MG63 (cell line): ENCODE measurements around the gene ARL4C. TPM values are rescaled to one million over a fixed set of nuclear protein-coding genes. Genes with fewer than 3 reads are reported as not detected.

Experiments
- DNase-seq: peaks from one replicate; pipeline ENCODE4 v3.0.0-alpha.2; 2020
- H3K27me3 ChIP-seq: fragments of 250-450 bp; sonication (Bioruptor Pico); 2 replicates; pipeline ENCODE4 v1.5.1; 2020; ENCODE audit warnings: mild to moderate bottlenecking, moderate library complexity
- H3K36me3 ChIP-seq: fragments of 250-450 bp; sonication (Bioruptor Pico); 2 replicates; pipeline ENCODE4 v1.5.1; 2020; ENCODE audit warnings: mild to moderate bottlenecking, moderate library complexity
- H3K4me3 ChIP-seq: fragments of 250-450 bp; sonication (Bioruptor Pico); 2 replicates; pipeline ENCODE4 v1.5.1; 2020; ENCODE audit warnings: mild to moderate bottlenecking, moderate library complexity
- H3K9me3 ChIP-seq: fragments of 250-450 bp; sonication (Bioruptor Pico); 2 replicates; pipeline ENCODE4 v1.5.1; 2020; ENCODE audit warnings: mild to moderate bottlenecking, moderate library complexity
- total RNA-seq: library from RNA; depleted of rRNA; stranded (reverse); fragments of >200 nt; shearing (Covaris generic); gene quantifications from 2 replicates; pipeline ENCODE4 v1.2.3, GENCODE V29; 2014; ENCODE audit warnings: low replicate concordance; rRNA removed

ARL4C gene
- 0.91 and 1.8 TPM in 2 replicates for total RNA-seq

GRCh38 chr2:234496835-234497593 lies at the start of gene ARL4C:
Gene ARL4C, minus strand, starts transcription at chr2:234497081. Its CDS starts 495 bp downstream, at chr2:234496586.
- peak; percentile 65 for DNase-seq
- Histone ChIP-seq H3K4me3 (peak within 1 kb of the TSS; percentile 56), H3K27me3 (no peaks in the 10 kb centered on the region), H3K36me3 (no peaks in the 10 kb centered on the region), H3K9me3 (no peaks in the 10 kb centered on the region)

- H3K36me3 ChIP-seq, result no peaks in the 10 kb centered on the region
- no peaks in the 10 kb centered on the region for H3K27me3 ChIP-seq
- no peak overlapping the region for H3K4me3 ChIP-seq
- peak; percentile 65 for DNase-seq
- no peaks in the 10 kb centered on the region for H3K9me3 ChIP-seq
These were observed 48.1 kb upstream of the ARL4C start for GRCh38 chr2:234544659-234545611.

- Histone ChIP-seq H3K36me3 (no peaks in the 10 kb centered on the region), H3K27me3 (no peaks in the 10 kb centered on the region), H3K9me3 (no peaks in the 10 kb centered on the region; the same call in 1 of the 2 replicates), H3K4me3 (no peak overlapping the region)
- no peak for DNase-seq
These were observed 45.9 kb upstream of the ARL4C start for GRCh38 chr2:234542742-234543141.

GRCh38 chr2:234537929-234538328 lies 41.0 kb upstream of the ARL4C start:
- H3K4me3 ChIP-seq, result no peak overlapping the region
- H3K9me3 ChIP-seq, result no peaks in the 10 kb centered on the region; the same call in 1 of the 2 replicates
- DNase-seq, result no peak
- H3K27me3 ChIP-seq, result no peaks in the 10 kb centered on the region
- H3K36me3 ChIP-seq, result no peaks in the 10 kb centered on the region

GRCh38 chr2:234536178-234536965 lies 39.5 kb upstream of the ARL4C start:
- Histone ChIP-seq H3K4me3 (no peak overlapping the region), H3K27me3 (no peaks in the 10 kb centered on the region), H3K9me3 (no peaks in the 10 kb centered on the region; the same call in 1 of the 2 replicates), H3K36me3 (no peaks in the 10 kb centered on the region)
- no peak for DNase-seq

GRCh38 chr2:234535464-234535863 lies 38.6 kb upstream of the ARL4C start:
- Histone ChIP-seq H3K9me3 (no peaks in the 10 kb centered on the region; the same call in 1 of the 2 replicates), H3K27me3 (no peaks in the 10 kb centered on the region), H3K36me3 (no peaks in the 10 kb centered on the region), H3K4me3 (no peak overlapping the region)
- no peak for DNase-seq

GRCh38 chr2:234534515-234534914 lies 37.6 kb upstream of the ARL4C start:
- no peaks in the 10 kb centered on the region; the same call in 1 of the 2 replicates for H3K9me3 ChIP-seq
- no peak for DNase-seq
- H3K27me3 ChIP-seq, result no peaks in the 10 kb centered on the region
- no peak overlapping the region for H3K4me3 ChIP-seq
- H3K36me3 ChIP-seq, result no peaks in the 10 kb centered on the region

- no peaks in the 10 kb centered on the region for H3K36me3 ChIP-seq
- H3K9me3 ChIP-seq, result no peaks in the 10 kb centered on the region; the same call in 1 of the 2 replicates
- no peak overlapping the region for H3K4me3 ChIP-seq
- H3K27me3 ChIP-seq, result no peaks in the 10 kb centered on the region
- DNase-seq, result no peak
These were observed 36.7 kb upstream of the ARL4C start for GRCh38 chr2:234533626-234534025.

- H3K4me3 ChIP-seq, result no peak overlapping the region
- DNase-seq, result no peak
- H3K9me3 ChIP-seq, result no peaks in the 10 kb centered on the region
- H3K36me3 ChIP-seq, result no peaks in the 10 kb centered on the region
- H3K27me3 ChIP-seq, result no peaks in the 10 kb centered on the region
These were observed 31.7 kb upstream of the ARL4C start for GRCh38 chr2:234528410-234529148.

- H3K9me3 ChIP-seq, result no peaks in the 10 kb centered on the region
These were observed 29.8 kb upstream of the ARL4C start for GRCh38 chr2:234526711-234527110.

GRCh38 chr2:234521536-234521935 lies 24.7 kb upstream of the ARL4C start:
- no peaks in the 10 kb centered on the region for H3K27me3 ChIP-seq
- no peak for DNase-seq
- no peak overlapping the region for H3K4me3 ChIP-seq
- no peaks in the 10 kb centered on the region for H3K9me3 ChIP-seq
- H3K36me3 ChIP-seq, result no peaks in the 10 kb centered on the region

More at GRCh38 chr2:234526711-234527110, 29.8 kb upstream of the ARL4C start:
- DNase-seq, result no peak
- Histone ChIP-seq H3K36me3 (no peaks in the 10 kb centered on the region), H3K4me3 (no peak overlapping the region), H3K27me3 (no peaks in the 10 kb centered on the region)

GRCh38 chr2:234518986-234519642 lies 22.2 kb upstream of the ARL4C start:
- H3K9me3 ChIP-seq, result no peaks in the 10 kb centered on the region
- H3K27me3 ChIP-seq, result no peaks in the 10 kb centered on the region
- H3K4me3 ChIP-seq, result no peak overlapping the region
- no peaks in the 10 kb centered on the region for H3K36me3 ChIP-seq
- no peak for DNase-seq

- H3K27me3 ChIP-seq, result no peaks in the 10 kb centered on the region
- no peaks in the 10 kb centered on the region for H3K36me3 ChIP-seq
- no peak overlapping the region for H3K4me3 ChIP-seq
- DNase-seq, result no peak
- no peaks in the 10 kb centered on the region for H3K9me3 ChIP-seq
These were observed 21.1 kb upstream of the ARL4C start for GRCh38 chr2:234517971-234518370.

GRCh38 chr2:234514873-234515638 lies 18.2 kb upstream of the ARL4C start:
- Histone ChIP-seq H3K36me3 (no peaks in the 10 kb centered on the region), H3K27me3 (no peaks in the 10 kb centered on the region), H3K9me3 (no peaks in the 10 kb centered on the region), H3K4me3 (no peak overlapping the region)
- DNase-seq, result peak; percentile 45

- Histone ChIP-seq H3K4me3 (no peak overlapping the region), H3K27me3 (no peaks in the 10 kb centered on the region), H3K36me3 (no peaks in the 10 kb centered on the region), H3K9me3 (no peaks in the 10 kb centered on the region)
- DNase-seq, result no peak
These were observed 17.2 kb upstream of the ARL4C start for GRCh38 chr2:234514099-234514498.
